Measurements from ENCODE around the gene ZNF286A.
"Not testable (repeated sequence)": the region's sequence is repeated elsewhere in the genome, so short reads cannot be mapped to it uniquely, and the experiment has no call there.

ZNF286A gene

GRCh38 chr17:15699413-15699924 lies at the start of gene ZNF286A:
ZNF286A (plus strand) TSS chr17:15699752; CDS start chr17:15700330, 578 bp downstream.
- peak; percentile 97 to 99 (median 99) for DNase-seq

- no peak for DNase-seq
These were observed 49.6 kb upstream of the ZNF286A start for GRCh38 chr17:15649861-15650421.

- peak in 1 of 3 experiments; percentile 3 for DNase-seq
These were observed 48.6 kb upstream of the ZNF286A start for GRCh38 chr17:15650741-15651582.

GRCh38 chr17:15651583-15652110 lies 47.9 kb upstream of the ZNF286A start:
- peak; percentile 26 to 73 (median 61) for DNase-seq

GRCh38 chr17:15652960-15653359 lies 46.6 kb upstream of the ZNF286A start:
- no peak for DNase-seq

GRCh38 chr17:15654401-15654800 lies 45.2 kb upstream of the ZNF286A start:
- not testable (repeated sequence) for DNase-seq

- no peak for DNase-seq
These were observed 44.5 kb upstream of the ZNF286A start for GRCh38 chr17:15654886-15655561.

- DNase-seq, result no peak
These were observed 41.7 kb upstream of the ZNF286A start for GRCh38 chr17:15657868-15658267.

GRCh38 chr17:15658296-15658695 lies 41.3 kb upstream of the ZNF286A start:
- DNase-seq, result no peak

GRCh38 chr17:15659236-15659635 lies 40.3 kb upstream of the ZNF286A start:
- no peak for DNase-seq

- no peak for DNase-seq
These were observed 39.9 kb upstream of the ZNF286A start for GRCh38 chr17:15659663-15660062.

GRCh38 chr17:15660077-15660476 lies 39.5 kb upstream of the ZNF286A start:
- no peak for DNase-seq

- DNase-seq, result no peak
These were observed 36.9 kb upstream of the ZNF286A start for GRCh38 chr17:15662681-15663080.

- DNase-seq, result no peak
These were observed 36.4 kb upstream of the ZNF286A start for GRCh38 chr17:15663176-15663575.

GRCh38 chr17:15663691-15664090 lies 35.9 kb upstream of the ZNF286A start:
- no peak for DNase-seq

- DNase-seq, result not testable (repeated sequence)
These were observed 30.0 kb upstream of the ZNF286A start for GRCh38 chr17:15669526-15669925.

GRCh38 chr17:15674640-15675039 lies 24.9 kb upstream of the ZNF286A start:
- DNase-seq, result not testable (repeated sequence)

- DNase-seq, result not testable (repeated sequence)
These were observed 23.6 kb upstream of the ZNF286A start for GRCh38 chr17:15675991-15676390.

GRCh38 chr17:15683135-15683534 lies 16.4 kb upstream of the ZNF286A start:
- DNase-seq, result not testable (repeated sequence)

GRCh38 chr17:15683824-15684478 lies 15.6 kb upstream of the ZNF286A start, which contains the start of gene TRIM16:
TRIM16 (minus strand) TSS chr17:15684311; CDS start chr17:15651609, 32,702 bp downstream.
- DNase-seq, result peak; percentile 34 to 58 (median 47)

- not testable (repeated sequence) for DNase-seq
These were observed 12.1 kb upstream of the ZNF286A start for GRCh38 chr17:15687494-15687893.

GRCh38 chr17:15698967-15699366 lies 585 bp upstream of the ZNF286A start:
- DNase-seq, result not testable (repeated sequence)
